ENCODE measurements around the gene MDFIC2. TPM values are rescaled to one million over a fixed set of nuclear protein-coding genes. Genes with fewer than 3 reads are reported as not detected.

The MDFIC2 gene
- total RNA-seq, 1 donor, result not detected

- H3K4me3 ChIP-seq (ENCODE audit: insufficient read depth, low read length), result no peak overlapping the region
- H3K4me1 ChIP-seq (ENCODE audit: insufficient read depth, low read length), result no peaks in the 10 kb centered on the region
- no peak for TF ChIP-seq CTCF (IDR thresholded peaks at IDR 0.05; ENCODE audit: extremely low read depth, low read depth, low read length)
- H3K36me3 ChIP-seq (ENCODE audit: insufficient read depth, low read length), result no peaks in the 10 kb centered on the region
- H3K4me2 ChIP-seq (ENCODE audit: insufficient read depth, low read length), result no peak overlapping the region
- DNase-seq (ENCODE audit: insufficient read length, low spot score, missing footprints), result no peak
- no peaks in the 10 kb centered on the region for H4K20me1 ChIP-seq (ENCODE audit: insufficient read depth, low read length)
- no peaks in the 10 kb centered on the region for H3K27me3 ChIP-seq (ENCODE audit: insufficient read depth, low read length)
- H3K27ac ChIP-seq (ENCODE audit: low read depth, low read length), result no peak overlapping the region
- H3K9me3 ChIP-seq (ENCODE audit: low read depth, low read length), result no peaks in the 10 kb centered on the region
- no peaks in the 10 kb centered on the region for H3K79me2 ChIP-seq (ENCODE audit: insufficient read depth, low read length)
- H2AFZ ChIP-seq (ENCODE audit: low read length), result no peak overlapping the region
These were observed 136.2 kb downstream of the MDFIC2 start for GRCh38 chr3:70176224-70176623.

GRCh38 chr3:70156808-70157207 lies 155.6 kb downstream of the MDFIC2 start:
- Histone ChIP-seq H3K79me2 (ENCODE audit: insufficient read depth, low read length) (no peaks in the 10 kb centered on the region), H3K27ac (ENCODE audit: low read depth, low read length) (no peak overlapping the region), H3K27me3 (ENCODE audit: insufficient read depth, low read length) (no peaks in the 10 kb centered on the region), H4K20me1 (ENCODE audit: insufficient read depth, low read length) (no peaks in the 10 kb centered on the region), H3K4me3 (ENCODE audit: insufficient read depth, low read length) (no peak overlapping the region), H3K4me2 (ENCODE audit: insufficient read depth, low read length) (no peak overlapping the region), H2AFZ (ENCODE audit: low read length) (no peak overlapping the region), H3K4me1 (ENCODE audit: insufficient read depth, low read length) (no peaks in the 10 kb centered on the region), H3K9me3 (ENCODE audit: low read depth, low read length) (no peaks in the 10 kb centered on the region), H3K36me3 (ENCODE audit: insufficient read depth, low read length) (no peaks in the 10 kb centered on the region)
- no peak for TF ChIP-seq CTCF (IDR thresholded peaks at IDR 0.05; ENCODE audit: extremely low read depth, low read depth, low read length)
- DNase-seq (ENCODE audit: insufficient read length, low spot score, missing footprints), result no peak

GRCh38 chr3:70150599-70150998 lies 161.8 kb downstream of the MDFIC2 start:
- no peak for DNase-seq (ENCODE audit: insufficient read length, low spot score, missing footprints)
- H3K4me3 ChIP-seq (ENCODE audit: insufficient read depth, low read length), result no peak overlapping the region
- no peaks in the 10 kb centered on the region for H3K4me1 ChIP-seq (ENCODE audit: insufficient read depth, low read length)
- H3K4me2 ChIP-seq (ENCODE audit: insufficient read depth, low read length), result no peak overlapping the region
- TF ChIP-seq CTCF (IDR thresholded peaks at IDR 0.05; ENCODE audit: extremely low read depth, low read depth, low read length), result no peak
- no peaks in the 10 kb centered on the region for H3K36me3 ChIP-seq (ENCODE audit: insufficient read depth, low read length)
- H3K27ac ChIP-seq (ENCODE audit: low read depth, low read length), result no peak overlapping the region
- no peaks in the 10 kb centered on the region for H4K20me1 ChIP-seq (ENCODE audit: insufficient read depth, low read length)
- no peaks in the 10 kb centered on the region for H3K27me3 ChIP-seq (ENCODE audit: insufficient read depth, low read length)
- H3K79me2 ChIP-seq (ENCODE audit: insufficient read depth, low read length), result no peaks in the 10 kb centered on the region
- no peaks in the 10 kb centered on the region for H3K9me3 ChIP-seq (ENCODE audit: low read depth, low read length)
- H2AFZ ChIP-seq (ENCODE audit: low read length), result no peak overlapping the region

GRCh38 chr3:70149714-70150400 lies 162.6 kb downstream of the MDFIC2 start:
- Histone ChIP-seq H3K27ac (ENCODE audit: low read depth, low read length) (no peak overlapping the region), H3K9me3 (ENCODE audit: low read depth, low read length) (no peaks in the 10 kb centered on the region), H3K4me3 (ENCODE audit: insufficient read depth, low read length) (no peak overlapping the region), H3K27me3 (ENCODE audit: insufficient read depth, low read length) (no peaks in the 10 kb centered on the region), H3K4me1 (ENCODE audit: insufficient read depth, low read length) (no peaks in the 10 kb centered on the region), H4K20me1 (ENCODE audit: insufficient read depth, low read length) (no peaks in the 10 kb centered on the region), H3K36me3 (ENCODE audit: insufficient read depth, low read length) (no peaks in the 10 kb centered on the region), H3K4me2 (ENCODE audit: insufficient read depth, low read length) (no peak overlapping the region), H2AFZ (ENCODE audit: low read length) (no peak overlapping the region), H3K79me2 (ENCODE audit: insufficient read depth, low read length) (no peaks in the 10 kb centered on the region)
- no peak for DNase-seq (ENCODE audit: insufficient read length, low spot score, missing footprints)
- TF ChIP-seq CTCF (IDR thresholded peaks at IDR 0.05; ENCODE audit: extremely low read depth, low read depth, low read length), result no peak

Data from osteoblast (primary cell).